Esophagus (tissue), 2 donors: ENCODE data around the gene OPALIN. TPM values are rescaled to one million over a fixed set of nuclear protein-coding genes. Genes with fewer than 3 reads are reported as not detected.

Experiments used
- H3K27ac ChIP-seq, 2 donors: one replicate each; pipeline ENCODE4 v1.5.1; 2013; ENCODE audit warnings: low read depth in 2 of 2, mild to moderate bottlenecking in 2 of 2, inconsistent platforms in 1 of 2, low read length in 1 of 2, moderate library complexity in 1 of 2
- H3K27me3 ChIP-seq, 2 donors: one replicate each; pipeline ENCODE4 v1.6.1; 2013; ENCODE audit warnings: low read length in 2 of 2, control low read depth in 1 of 2, mild to moderate bottlenecking in 1 of 2; ENCODE audit not compliant: insufficient read depth in 2 of 2, control insufficient read depth in 1 of 2
- H3K36me3 ChIP-seq, 2 donors: one replicate each; pipeline ENCODE4 v1.6.1; 2013; ENCODE audit warnings: low read length in 1 of 2; ENCODE audit not compliant: control insufficient read depth in 2 of 2, insufficient read depth in 2 of 2
- H3K4me1 ChIP-seq, 2 donors: one replicate each; pipeline ENCODE4 v1.6.1; 2013; ENCODE audit warnings: low read length in 1 of 2; ENCODE audit not compliant: control insufficient read depth in 2 of 2, insufficient read depth in 2 of 2
- H3K4me3 ChIP-seq, 2 donors: one replicate each; pipeline ENCODE4 v1.5.1; 2013; ENCODE audit warnings: low read length in 2 of 2, mild to moderate bottlenecking in 2 of 2, low read depth in 1 of 2, moderate library complexity in 1 of 2
- H3K9me3 ChIP-seq, 2 donors: one replicate each; pipeline ENCODE4 v1.6.1; 2013; ENCODE audit warnings: mild to moderate bottlenecking in 2 of 2, low read depth in 1 of 2, low read length in 1 of 2, moderate library complexity in 1 of 2; ENCODE audit not compliant: control insufficient read depth in 2 of 2, insufficient read depth in 1 of 2
- WGBS, 2 donors: extraction: QIAGEN DNeasy Blood & Tissue Kit; methylation state at CpG; one replicate each; pipeline ENCODE4 v1.1.7; 2013; 5-methylcytosine and 5-hydroxymethylcytosine counted together
- polyA plus RNA-seq, 2 donors: library from polyadenylated mRNA; stranded (reverse); fragments of 200-250 nt; gene quantifications; one replicate each; pipeline ENCODE4 v1.2.3, GENCODE V29; 2013
- donor health status: healthy with polysubstance abuse.
- donor health status: Bipolar disorder and iron deficiency.

OPALIN gene
- polyA plus RNA-seq, 2 donors: not detected

- Histone ChIP-seq H3K27ac (no peak overlapping the region), H3K4me3 (no peak overlapping the region), H3K27me3 (no peaks in the 10 kb centered on the region), H3K36me3 (no peaks in the 10 kb centered on the region), H3K9me3 (no peaks in the 10 kb centered on the region), H3K4me1 (no peaks in the 10 kb centered on the region)
- WGBS, 2 donors: 70 to 71% methylated on average over 1 of the region's 1 CpG
Observed at GRCh38 chr10:96333101-96333500, 25.7 kb downstream of the OPALIN start.

- WGBS, 2 donors: 58 to 65% methylated on average over 7 of the region's 7 CpGs
- Histone ChIP-seq H3K27ac (no peak overlapping the region), H3K4me3 (no peak overlapping the region), H3K27me3 (no peaks in the 10 kb centered on the region), H3K36me3 (no peaks in the 10 kb centered on the region), H3K9me3 (no peaks in the 10 kb centered on the region), H3K4me1 (no peaks in the 10 kb centered on the region)
Observed at GRCh38 chr10:96327462-96327861, 31.3 kb downstream of the OPALIN start.

GRCh38 chr10:96325719-96326373 lies 33.0 kb downstream of the OPALIN start:
- Histone ChIP-seq H3K27ac (no peak overlapping the region), H3K4me3 (no peak overlapping the region), H3K9me3 (no peaks in the 10 kb centered on the region), H3K27me3 (no peaks in the 10 kb centered on the region), H3K4me1 (no peaks in the 10 kb centered on the region), H3K36me3 (no peaks in the 10 kb centered on the region)
- WGBS, 2 donors: 69 to 74% methylated on average over 4 of the region's 4 CpGs

GRCh38 chr10:96324447-96324846 lies 34.4 kb downstream of the OPALIN start:
- 65 to 78% methylated on average over 2 of the region's 2 CpGs for WGBS, 2 donors
- H3K27ac ChIP-seq: no peak overlapping the region
- no peaks in the 10 kb centered on the region for H3K4me1 ChIP-seq
- no peaks in the 10 kb centered on the region for H3K9me3 ChIP-seq
- H3K4me3 ChIP-seq: no peak overlapping the region
- H3K36me3 ChIP-seq: no peaks in the 10 kb centered on the region
- H3K27me3 ChIP-seq: no peaks in the 10 kb centered on the region

GRCh38 chr10:96322275-96322674 lies 36.5 kb downstream of the OPALIN start:
- Histone ChIP-seq H3K36me3 (no peaks in the 10 kb centered on the region), H3K4me1 (no peaks in the 10 kb centered on the region), H3K27ac (no peak overlapping the region), H3K9me3 (no peaks in the 10 kb centered on the region), H3K4me3 (no peak overlapping the region), H3K27me3 (no peaks in the 10 kb centered on the region)
- WGBS, 2 donors: 85 to 89% methylated on average over 1 of the region's 1 CpG

GRCh38 chr10:96321822-96322221 lies 37.0 kb downstream of the OPALIN start:
- Histone ChIP-seq H3K27ac (no peak overlapping the region), H3K27me3 (no peaks in the 10 kb centered on the region)
- WGBS, 2 donors: 59 to 63% methylated on average over 5 of the region's 5 CpGs

GRCh38 chr10:96319754-96320474 lies 38.9 kb downstream of the OPALIN start:
- H3K4me1 ChIP-seq: no peaks in the 10 kb centered on the region
- H3K4me3 ChIP-seq: no peak overlapping the region
- no peaks in the 10 kb centered on the region for H3K9me3 ChIP-seq
- WGBS, 2 donors: 44 to 47% methylated on average over 3 of the region's 3 CpGs
- H3K27ac ChIP-seq: no peak overlapping the region
- H3K27me3 ChIP-seq: no peaks in the 10 kb centered on the region
- no peaks in the 10 kb centered on the region for H3K36me3 ChIP-seq

More at GRCh38 chr10:96321822-96322221, 37.0 kb downstream of the OPALIN start:
- no peak overlapping the region for H3K4me3 ChIP-seq
- no peaks in the 10 kb centered on the region for H3K4me1 ChIP-seq
- H3K36me3 ChIP-seq: no peaks in the 10 kb centered on the region
- no peaks in the 10 kb centered on the region for H3K9me3 ChIP-seq

- Histone ChIP-seq H3K27ac (no peak overlapping the region), H3K9me3 (no peaks in the 10 kb centered on the region), H3K36me3 (no peaks in the 10 kb centered on the region), H3K4me3 (no peak overlapping the region), H3K4me1 (no peaks in the 10 kb centered on the region), H3K27me3 (no peaks in the 10 kb centered on the region)
- WGBS, 2 donors: 78 to 79% methylated on average over 4 of the region's 4 CpGs
Observed at GRCh38 chr10:96317067-96317833, 41.6 kb downstream of the OPALIN start.

GRCh38 chr10:96313344-96313743 lies 45.5 kb downstream of the OPALIN start:
- H3K27ac ChIP-seq: no peak overlapping the region
- no peaks in the 10 kb centered on the region for H3K27me3 ChIP-seq
- peaks cover 0 to 2% of the 10 kb centered on the region in 2 donors for H3K4me1 ChIP-seq
- WGBS, 2 donors: 54 to 61% methylated on average over 2 of the region's 2 CpGs
- no peak overlapping the region for H3K4me3 ChIP-seq
- H3K9me3 ChIP-seq: no peaks in the 10 kb centered on the region
- H3K36me3 ChIP-seq: no peaks in the 10 kb centered on the region
